Neural cell (in vitro differentiated cells): ENCODE data around the gene RAB11FIP4.

Source experiments
- CTCF ChIP-seq: fragments of 450-650 bp; IDR thresholded peaks from 2 replicates; pipeline ENCODE4 v1.5.1; 2014; ENCODE audit warnings: antibody characterized with exemption, mild to moderate bottlenecking, moderate library complexity; ENCODE audit not compliant: poor library complexity, severe bottlenecking
- EP300 ChIP-seq: fragments of 450-650 bp; conservative IDR thresholded peaks from 2 replicates; pipeline ENCODE4 v1.6.1; 2014; ENCODE audit warnings: antibody characterized with exemption, mild to moderate bottlenecking, moderate library complexity; ENCODE audit not compliant: poor library complexity, severe bottlenecking
- EZH2 ChIP-seq: fragments of 200-600, 300-800 bp; shearing (Covaris generic), sonication (generic); IDR thresholded peaks from 2 replicates; pipeline ENCODE4 v1.6.1; 2014; ENCODE audit warnings: antibody characterized with exemption, low read length, borderline replicate concordance, mild to moderate bottlenecking; ENCODE audit not compliant: insufficient read depth, poor library complexity, severe bottlenecking
- MXI1 ChIP-seq: fragments of 450-650 bp; conservative IDR thresholded peaks from 2 replicates; pipeline ENCODE4 v1.6.1; 2014; ENCODE audit warnings: antibody characterized with exemption, mild to moderate bottlenecking; ENCODE audit not compliant: poor library complexity, severe bottlenecking
- POLR2AphosphoS5 ChIP-seq: IDR thresholded peaks from 2 replicates; pipeline ENCODE4 v1.6.1; 2012
- RAD21 ChIP-seq: fragments of 450-650 bp; conservative IDR thresholded peaks from 2 replicates; pipeline ENCODE4 v1.6.1; 2014; ENCODE audit warnings: antibody characterized with exemption, mild to moderate bottlenecking, moderate library complexity
- SMC3 ChIP-seq: fragments of 450-650 bp; conservative IDR thresholded peaks from 2 replicates; pipeline ENCODE4 v1.6.1; 2014; ENCODE audit warnings: antibody characterized with exemption, mild to moderate bottlenecking, moderate library complexity; ENCODE audit not compliant: poor library complexity
- TAF1 ChIP-seq: IDR thresholded peaks from 2 replicates; pipeline ENCODE4 v1.6.1; 2012; ENCODE audit warnings: low read depth
- TF ChIP-seq, protein P1 (sequence below): IDR thresholded peaks from 2 replicates; pipeline ENCODE4 v1.6.1; 2012; ENCODE audit warnings: borderline replicate concordance

- TF ChIP-seq POLR2AphosphoS5 (no peak), CTCF (no peak), RAD21 (no peak), EP300 (no peak), EZH2 (no peak), MXI1 (no peak), TAF1 (no peak), SMC3 (no peak)
- TF ChIP-seq, protein P1, sequence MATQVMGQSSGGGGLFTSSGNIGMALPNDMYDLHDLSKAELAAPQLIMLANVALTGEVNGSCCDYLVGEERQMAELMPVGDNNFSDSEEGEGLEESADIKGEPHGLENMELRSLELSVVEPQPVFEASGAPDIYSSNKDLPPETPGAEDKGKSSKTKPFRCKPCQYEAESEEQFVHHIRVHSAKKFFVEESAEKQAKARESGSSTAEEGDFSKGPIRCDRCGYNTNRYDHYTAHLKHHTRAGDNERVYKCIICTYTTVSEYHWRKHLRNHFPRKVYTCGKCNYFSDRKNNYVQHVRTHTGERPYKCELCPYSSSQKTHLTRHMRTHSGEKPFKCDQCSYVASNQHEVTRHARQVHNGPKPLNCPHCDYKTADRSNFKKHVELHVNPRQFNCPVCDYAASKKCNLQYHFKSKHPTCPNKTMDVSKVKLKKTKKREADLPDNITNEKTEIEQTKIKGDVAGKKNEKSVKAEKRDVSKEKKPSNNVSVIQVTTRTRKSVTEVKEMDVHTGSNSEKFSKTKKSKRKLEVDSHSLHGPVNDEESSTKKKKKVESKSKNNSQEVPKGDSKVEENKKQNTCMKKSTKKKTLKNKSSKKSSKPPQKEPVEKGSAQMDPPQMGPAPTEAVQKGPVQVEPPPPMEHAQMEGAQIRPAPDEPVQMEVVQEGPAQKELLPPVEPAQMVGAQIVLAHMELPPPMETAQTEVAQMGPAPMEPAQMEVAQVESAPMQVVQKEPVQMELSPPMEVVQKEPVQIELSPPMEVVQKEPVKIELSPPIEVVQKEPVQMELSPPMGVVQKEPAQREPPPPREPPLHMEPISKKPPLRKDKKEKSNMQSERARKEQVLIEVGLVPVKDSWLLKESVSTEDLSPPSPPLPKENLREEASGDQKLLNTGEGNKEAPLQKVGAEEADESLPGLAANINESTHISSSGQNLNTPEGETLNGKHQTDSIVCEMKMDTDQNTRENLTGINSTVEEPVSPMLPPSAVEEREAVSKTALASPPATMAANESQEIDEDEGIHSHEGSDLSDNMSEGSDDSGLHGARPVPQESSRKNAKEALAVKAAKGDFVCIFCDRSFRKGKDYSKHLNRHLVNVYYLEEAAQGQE, result no peak
Measured at GRCh38 chr17:31568539-31568938, 177.1 kb downstream of the RAB11FIP4 start.
